ENCODE data around the gene IGSF21.
A peak's percentile ranks its signal among the peaks of the same experiment; 100 is the strongest.

The IGSF21 gene

DNA sequence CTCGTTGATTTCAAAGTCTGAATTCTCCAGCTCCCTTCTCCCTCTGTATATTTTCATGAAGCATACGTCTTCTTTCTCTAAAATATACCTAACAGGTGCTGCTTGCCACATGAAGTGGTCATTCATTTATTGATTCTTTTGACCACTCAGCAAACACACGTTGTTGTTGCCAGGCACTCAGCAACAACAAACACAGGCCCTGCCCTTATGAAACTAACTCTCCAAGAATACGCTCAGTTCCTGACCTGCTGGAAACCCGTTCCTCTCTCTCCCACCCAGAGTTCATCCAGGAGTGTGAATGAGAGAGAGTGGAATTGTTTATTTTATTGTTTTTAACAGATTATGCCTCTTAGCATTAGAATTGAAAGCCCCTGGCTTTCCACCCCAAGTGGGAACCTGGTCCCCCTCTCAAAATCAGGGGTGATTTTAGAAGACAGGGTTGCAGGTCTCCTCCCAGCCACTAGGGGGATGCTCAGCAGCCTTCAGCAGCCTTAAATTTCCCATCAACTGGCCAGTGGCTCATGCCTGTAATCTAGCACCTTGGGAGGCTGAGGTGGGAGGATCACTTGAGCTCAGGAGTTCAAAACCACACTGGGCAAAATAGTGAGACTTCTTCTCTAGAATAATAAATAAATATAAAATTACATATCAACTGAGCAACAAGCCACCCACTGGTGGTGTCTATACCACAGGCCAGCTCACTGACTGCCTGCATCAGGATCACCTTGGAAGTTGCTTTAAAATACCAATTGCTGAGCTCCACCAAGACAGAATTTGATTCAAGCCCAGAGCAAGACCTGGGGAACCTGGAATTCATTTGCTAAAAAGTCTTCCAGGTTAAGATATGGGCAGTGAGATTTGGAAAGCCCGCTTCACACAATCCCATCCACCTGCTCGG lies 192.1 kb downstream of the IGSF21 start:
- DNase-seq (ENCODE audit: low spot score), result peak; percentile 63

DNA sequence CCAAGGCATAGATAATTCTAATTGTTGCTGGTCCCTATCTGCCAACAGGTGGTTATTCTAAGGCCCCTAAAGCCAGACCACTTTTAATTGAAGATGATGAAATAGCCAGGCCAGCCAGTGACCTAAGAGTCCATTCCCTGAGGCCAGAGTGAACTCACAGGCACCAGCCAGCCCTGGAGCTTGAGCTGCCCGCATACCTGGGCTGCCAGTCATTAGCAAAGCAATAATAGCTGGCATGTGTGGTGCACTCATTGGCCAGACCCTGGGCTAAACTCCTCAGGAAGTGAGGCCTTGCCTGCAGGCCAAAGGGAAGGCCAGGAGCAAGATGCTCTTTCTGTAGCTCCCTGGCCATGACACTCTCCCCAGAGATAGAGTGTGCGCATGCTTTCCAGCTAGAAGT lies 192.8 kb downstream of the IGSF21 start:
- DNase-seq (ENCODE audit: low spot score), result no peak

- DNase-seq (ENCODE audit: low spot score), result peak; percentile 31
Observed at GRCh38 chr1:18302788-18303413, 195.3 kb downstream of the IGSF21 start.

DNA sequence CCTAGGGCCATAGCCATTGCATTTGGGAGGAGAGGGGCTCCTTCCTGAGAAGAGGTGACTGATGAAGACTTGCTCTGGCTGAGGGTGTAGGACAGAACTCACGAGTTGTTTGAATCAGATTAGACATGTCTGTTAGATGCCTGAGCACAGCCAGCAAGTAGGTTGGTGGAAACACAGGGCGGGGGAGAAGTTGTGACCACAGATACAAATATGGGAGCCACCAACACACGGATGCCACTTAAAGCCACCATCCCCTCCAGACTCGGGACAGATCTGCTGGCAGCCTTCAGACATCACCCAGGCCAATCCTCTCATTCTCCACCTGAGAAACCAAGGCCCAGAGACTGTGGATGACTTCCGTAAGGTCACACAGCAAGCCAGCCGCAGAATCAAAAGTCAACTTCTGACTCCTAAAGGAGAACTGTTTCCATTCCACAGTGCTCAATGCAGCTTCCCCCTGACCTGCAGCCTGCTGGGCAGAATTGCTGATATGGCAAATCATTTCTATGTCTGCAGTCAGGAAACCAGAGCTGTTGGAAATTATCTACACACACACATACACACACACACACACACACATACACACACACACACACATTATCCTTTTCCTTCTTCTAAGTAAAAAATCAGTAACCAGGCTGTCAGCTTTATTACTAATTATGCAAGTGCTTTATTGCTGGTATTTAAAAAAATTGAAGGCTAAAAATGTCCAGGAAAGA lies 196.7 kb downstream of the IGSF21 start:
- no peak for DNase-seq (ENCODE audit: low spot score)

- no peak for DNase-seq (ENCODE audit: low spot score)
Observed at GRCh38 chr1:18305182-18305795, 197.7 kb downstream of the IGSF21 start.

DNA sequence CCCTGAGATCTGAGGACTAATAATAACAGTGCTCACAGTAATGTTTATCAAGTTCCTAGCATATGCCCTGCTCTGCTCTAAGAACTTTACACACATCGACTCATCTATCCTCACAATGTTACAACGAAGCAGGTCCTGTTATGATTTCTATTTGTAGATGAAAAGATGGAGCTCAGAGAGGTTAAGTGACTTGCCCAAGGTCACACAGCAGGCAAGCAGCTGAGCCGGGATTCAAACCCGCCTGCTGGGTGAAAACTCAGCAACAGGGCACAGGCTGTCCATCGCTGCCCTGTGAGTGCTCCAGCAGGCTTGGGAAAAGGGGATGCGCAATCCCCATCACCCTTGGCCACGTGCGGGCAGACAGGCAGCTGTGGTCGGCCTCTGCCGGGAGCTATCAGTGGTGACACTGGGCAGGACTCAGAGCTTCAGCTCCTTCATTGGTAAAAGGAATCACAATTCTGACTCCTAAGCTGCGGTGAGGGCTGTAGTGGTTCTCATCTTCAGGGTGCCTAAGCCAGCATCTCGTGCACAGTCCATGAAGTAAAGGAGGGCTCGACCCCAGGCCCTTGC lies 199.8 kb downstream of the IGSF21 start:
- no peak for DNase-seq (ENCODE audit: low spot score)

DNA sequence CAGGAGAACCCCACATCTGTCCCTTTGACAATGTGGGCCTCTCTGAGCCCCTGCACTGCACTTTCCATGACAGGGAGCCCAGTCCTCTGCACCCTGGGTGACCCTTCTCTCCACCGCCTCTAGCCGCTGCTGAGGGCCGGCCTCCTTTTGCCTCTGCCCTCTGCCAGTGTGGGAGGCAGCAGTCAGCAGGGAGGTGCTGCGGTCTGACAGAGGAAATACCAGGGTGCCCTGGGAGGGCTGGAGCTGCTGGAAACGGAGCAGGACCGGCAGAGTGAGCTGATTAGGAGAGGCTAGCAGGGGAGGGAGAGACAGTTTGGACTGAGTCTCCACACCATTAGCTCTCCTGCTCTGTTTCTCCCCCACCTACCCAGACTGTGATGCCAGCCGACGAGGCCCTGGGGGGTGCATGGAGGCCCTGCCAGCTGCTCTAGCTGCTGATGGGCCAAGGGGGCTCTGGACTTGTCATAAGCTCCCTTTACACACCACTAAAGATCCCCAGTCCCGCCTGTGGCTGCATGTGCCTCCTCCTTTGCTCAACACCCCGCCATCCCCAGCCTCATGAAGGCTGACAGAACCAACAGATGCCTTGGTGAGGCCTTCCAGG lies 202.1 kb downstream of the IGSF21 start:
- DNase-seq (ENCODE audit: low spot score), result no peak

DNA sequence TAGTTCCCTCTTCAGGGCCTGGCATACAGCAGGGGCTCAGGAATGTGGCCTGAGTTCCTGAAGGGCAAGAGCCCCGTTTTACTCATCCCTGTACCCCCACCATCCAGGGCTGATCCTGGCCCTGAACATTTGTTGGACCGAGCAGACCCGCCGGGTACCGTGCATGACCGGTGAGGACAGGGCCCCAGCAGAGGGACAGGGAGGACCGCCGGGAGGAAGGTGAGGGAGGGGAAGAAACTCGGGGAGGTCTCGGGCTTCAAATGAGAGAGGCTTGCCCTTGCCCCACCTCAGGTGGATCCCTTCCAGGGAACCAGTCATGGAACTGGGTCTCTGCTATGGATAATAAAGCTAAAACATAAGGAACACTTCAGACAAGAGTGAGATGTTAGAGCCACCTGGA lies 205.4 kb downstream of the IGSF21 start:
- DNase-seq (ENCODE audit: low spot score), result no peak

DNA sequence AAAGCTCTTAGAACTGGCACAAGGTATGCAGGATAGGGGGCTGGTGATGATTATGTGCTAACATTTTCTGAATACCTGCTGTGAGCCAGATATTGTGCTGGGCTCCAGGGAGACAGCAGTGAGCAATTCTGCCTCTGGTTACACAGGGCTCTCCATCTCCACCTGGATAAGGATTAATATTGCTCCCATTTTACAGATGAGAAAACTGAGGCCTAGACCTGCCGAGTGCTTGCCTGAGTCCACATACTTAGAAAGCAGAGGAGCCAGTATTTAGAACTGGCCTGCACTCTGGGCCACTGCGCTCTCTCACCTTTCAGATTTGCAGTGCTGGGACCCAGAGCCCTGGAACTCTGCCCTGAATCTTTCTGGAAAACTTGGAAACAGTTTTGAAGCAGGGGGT lies 205.9 kb downstream of the IGSF21 start:
- no peak for DNase-seq (ENCODE audit: low spot score)

- DNase-seq (ENCODE audit: low spot score), result no peak
Observed at GRCh38 chr1:18314399-18314798, 206.8 kb downstream of the IGSF21 start.

DNA sequence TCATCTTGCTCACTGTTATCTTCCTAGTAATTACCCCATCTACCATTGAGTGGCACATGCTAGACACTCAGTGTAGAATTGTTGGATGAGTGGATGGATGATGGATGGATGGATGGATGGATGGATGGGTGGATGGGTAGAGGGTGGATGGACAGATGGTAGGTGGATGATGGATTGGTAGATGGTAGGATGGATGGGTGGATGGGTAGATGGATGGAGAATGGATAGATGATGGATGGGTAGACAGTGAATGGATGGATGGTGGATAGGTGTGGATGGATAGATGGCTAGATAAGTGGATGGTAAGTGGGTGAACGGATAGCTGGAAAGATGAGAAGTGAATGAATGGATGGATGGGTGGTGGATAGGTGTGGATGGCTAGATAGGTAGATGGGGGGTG lies 207.9 kb downstream of the IGSF21 start:
- DNase-seq (ENCODE audit: low spot score), result no peak

- DNase-seq (ENCODE audit: low spot score), result no peak
Observed at GRCh38 chr1:18316764-18317163, 209.2 kb downstream of the IGSF21 start.

DNA sequence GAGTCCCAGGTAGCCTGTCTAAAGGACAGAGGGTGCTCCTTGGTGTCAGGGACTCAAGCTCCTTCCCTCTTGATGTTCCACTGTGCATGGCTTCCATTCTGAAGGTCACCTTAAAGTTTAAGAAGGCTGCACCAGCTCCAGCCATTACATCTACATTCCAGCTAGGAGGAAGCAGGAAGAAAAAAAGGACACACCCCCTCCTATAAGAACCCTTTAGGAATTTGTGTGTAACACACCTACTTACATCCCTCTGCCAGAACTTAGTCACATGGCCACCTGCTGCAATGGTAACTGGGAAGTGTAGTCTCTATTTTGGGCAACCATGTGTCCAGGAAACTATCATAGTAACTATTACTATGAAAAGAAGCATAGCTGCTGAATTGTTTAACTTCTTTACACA lies 211.5 kb downstream of the IGSF21 start:
- DNase-seq (ENCODE audit: low spot score), result no peak

DNA sequence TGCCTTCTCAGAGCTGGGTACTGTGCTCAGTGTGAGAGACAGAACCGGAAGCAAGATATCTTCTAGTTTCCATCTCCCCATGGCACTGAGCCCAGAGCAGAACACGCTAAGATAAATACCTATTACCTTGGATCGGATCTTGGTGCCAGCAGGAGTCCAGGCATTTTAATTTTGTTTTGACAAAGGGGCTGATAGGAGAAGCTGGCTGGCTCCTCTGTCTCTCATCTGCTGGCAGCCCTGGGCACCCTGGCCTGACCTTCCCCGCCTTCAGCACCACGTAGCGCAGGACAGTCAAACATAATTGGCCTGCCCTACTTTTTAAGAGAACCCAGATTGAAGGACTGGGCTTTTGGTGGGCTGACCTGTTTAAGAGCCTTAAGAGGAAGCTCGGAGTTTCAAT lies 212.5 kb downstream of the IGSF21 start:
- no peak for DNase-seq (ENCODE audit: low spot score)

DNA sequence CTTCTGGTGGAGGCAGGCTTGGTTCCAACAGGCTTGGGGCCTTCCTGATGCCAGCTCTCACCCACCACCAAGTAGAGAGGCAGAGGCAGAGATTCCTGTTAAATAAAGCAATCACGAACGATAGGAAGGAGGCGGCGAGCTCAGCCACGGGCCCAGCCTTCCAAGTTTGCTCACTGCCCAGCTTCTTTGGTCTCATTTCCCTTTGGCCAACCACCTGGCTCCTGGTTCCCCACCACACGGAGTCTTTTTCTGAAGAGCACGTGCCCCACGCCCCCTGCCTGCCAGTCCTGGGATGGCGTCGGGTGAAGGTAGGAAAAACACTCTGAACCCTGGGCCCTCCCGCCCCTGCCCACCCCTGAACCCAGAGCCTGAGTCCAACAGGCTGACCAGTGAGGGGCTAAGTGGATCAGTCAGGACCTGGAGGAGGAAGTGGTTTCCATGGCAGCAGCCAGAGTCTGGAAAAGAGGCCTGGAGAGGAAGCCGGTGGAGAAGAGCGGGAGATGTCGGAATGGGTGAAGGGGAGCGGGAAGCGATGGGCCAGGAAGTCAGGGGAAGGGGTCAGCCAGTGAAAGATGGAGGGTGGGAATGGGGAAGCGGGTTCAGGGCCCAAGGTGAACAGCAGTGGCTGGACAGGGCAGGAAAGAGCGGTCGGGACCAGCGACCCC lies 214.9 kb downstream of the IGSF21 start:
- peak; percentile 62 for DNase-seq (ENCODE audit: low spot score)

DNA sequence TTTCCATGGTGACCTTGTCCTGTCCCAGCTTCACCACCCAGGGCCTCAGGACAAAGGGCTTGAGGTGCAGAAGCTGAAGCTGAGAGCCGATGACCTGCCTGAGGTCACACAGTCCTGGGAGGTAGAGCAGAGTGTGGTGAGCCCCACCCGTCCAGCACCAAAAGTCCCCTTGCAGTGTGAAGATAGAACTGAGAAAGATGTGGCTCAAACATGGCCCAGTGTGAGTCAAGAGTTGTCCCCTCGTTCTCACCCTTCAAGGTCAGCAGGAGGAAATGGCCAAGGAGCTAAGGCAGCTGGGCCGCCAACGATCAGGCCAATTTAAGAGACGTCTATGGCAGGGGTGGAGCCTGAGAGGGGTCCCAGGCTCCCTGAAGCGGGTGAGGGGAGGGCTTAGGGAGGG lies 215.7 kb downstream of the IGSF21 start:
- DNase-seq (ENCODE audit: low spot score), result no peak

DNA sequence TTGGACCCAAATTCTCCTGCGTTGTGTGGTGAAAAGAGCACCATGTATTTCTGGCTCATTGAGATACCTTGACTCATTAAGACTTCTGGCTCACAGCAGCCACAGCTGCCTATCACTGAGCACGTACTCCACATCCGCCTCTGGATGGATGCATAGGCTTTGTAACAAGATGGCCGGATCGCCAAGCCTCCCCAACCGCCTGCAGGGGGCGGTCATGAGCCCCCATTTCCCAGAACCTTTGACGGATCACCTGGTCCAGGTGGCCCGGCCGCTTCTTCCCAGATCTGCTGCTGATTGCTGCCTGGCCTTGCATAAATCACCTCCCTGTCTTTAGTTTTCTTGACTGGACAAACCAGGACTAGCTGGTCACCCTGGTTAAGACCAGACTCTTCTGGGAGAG lies 216.6 kb downstream of the IGSF21 start:
- DNase-seq (ENCODE audit: low spot score), result peak; percentile 12

DNA sequence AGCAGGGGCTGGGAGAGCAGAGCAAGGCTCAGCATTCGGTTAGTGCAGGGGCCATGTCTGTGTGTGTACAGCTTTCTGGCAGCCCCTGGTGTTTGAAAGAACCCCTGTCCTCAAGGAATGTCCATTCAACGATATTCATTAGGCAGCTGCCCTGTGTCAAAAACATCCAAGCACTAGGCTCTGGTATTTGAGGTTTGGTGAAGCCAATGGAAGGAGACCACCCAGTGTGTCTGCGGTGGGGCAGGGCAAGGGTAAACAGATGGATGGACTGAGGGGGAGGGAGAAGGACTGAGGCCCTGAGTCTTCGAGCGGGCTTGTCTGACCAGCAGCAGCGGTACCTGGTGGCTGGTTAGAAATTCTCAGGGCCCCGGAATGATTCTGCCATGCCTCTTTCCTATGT lies 217.5 kb downstream of the IGSF21 start:
- DNase-seq (ENCODE audit: low spot score), result no peak

- DNase-seq (ENCODE audit: low spot score), result no peak
Observed at GRCh38 chr1:18326211-18326897, 218.8 kb downstream of the IGSF21 start.

- DNase-seq (ENCODE audit: low spot score), result no peak
Observed at GRCh38 chr1:18327650-18328049, 220.1 kb downstream of the IGSF21 start.

DNA sequence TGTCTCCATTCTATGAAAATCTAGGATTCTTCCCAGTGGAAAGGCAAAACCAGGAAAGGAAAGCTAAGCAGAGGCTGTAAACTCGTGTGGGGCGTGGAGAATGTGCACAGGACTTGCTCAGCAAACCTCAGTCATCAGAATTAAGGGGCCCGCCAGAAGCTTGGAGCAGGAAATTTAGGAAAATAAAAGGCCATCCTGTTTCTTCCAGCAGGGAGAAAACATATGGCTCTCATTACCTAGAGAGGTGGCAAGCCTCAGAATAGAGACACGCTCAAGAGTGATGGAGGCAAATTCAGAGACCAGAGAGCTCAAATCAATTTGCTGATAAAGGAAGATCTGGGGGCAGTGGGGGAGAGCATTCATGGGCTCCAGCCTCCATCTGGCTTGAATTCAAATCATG lies 221.2 kb downstream of the IGSF21 start:
- DNase-seq (ENCODE audit: low spot score), result no peak
